ENCODE results near the gene TRABD2A. TPM values are rescaled to one million over a fixed set of nuclear protein-coding genes. Genes with fewer than 3 reads are reported as not detected.
"Not testable (repeated sequence)": the region's sequence is repeated elsewhere in the genome, so short reads cannot be mapped to it uniquely, and the experiment has no call there.

The TRABD2A gene
- total and polyA plus RNA-seq, 2 donors (not counting 1 experiment from before 2014, with no cell fraction given) = 4.4 to 14.4 TPM

GRCh38 chr2:84876369-84876768, 4.5 kb downstream of the TRABD2A start:
- H3K4me1 ChIP-seq (ENCODE audit: control insufficient read depth, extremely low read depth, insufficient read depth, low read length) = no peaks in the 10 kb centered on the region
- H3K79me2 ChIP-seq (ENCODE audit: control insufficient read depth, insufficient read depth, low read length) = no peaks in the 10 kb centered on the region
- H3K9ac ChIP-seq (ENCODE audit: insufficient read depth, low read length) = no peak overlapping the region
- no peak overlapping the region for H3K27ac ChIP-seq (ENCODE audit: insufficient read depth, low read length)
- TF ChIP-seq CTCF (conservative IDR thresholded peaks at IDR 0.05 in 1 of 2, IDR thresholded peaks at IDR 0.05 in 1 of 2; ENCODE audit: low read depth in 1 of 2, low read length in 2 of 2) (no peak), EZH2 (IDR thresholded peaks at IDR 0.05; ENCODE audit: low read length, missing control alignments) (no peak)
- H2AFZ ChIP-seq (ENCODE audit: low read length) = no peak overlapping the region
- no peaks in the 10 kb centered on the region for H3K36me3 ChIP-seq (ENCODE audit: control insufficient read depth, insufficient read depth, low read length)
- no peaks in the 10 kb centered on the region for H3K9me3 ChIP-seq (ENCODE audit: control insufficient read depth, insufficient read depth, low read depth, low read length)
- H4K20me1 ChIP-seq (ENCODE audit: control insufficient read depth, extremely low read depth, insufficient read depth, low read length) = no peaks in the 10 kb centered on the region
- no peak overlapping the region for H3K4me3 ChIP-seq (replicated peaks in 1 of 4; ENCODE audit: control extremely low read depth in 1 of 4, insufficient read depth in 1 of 4, low read depth in 3 of 4, low read length in 4 of 4)
- H3K27me3 ChIP-seq (ENCODE audit: control insufficient read depth, insufficient read depth, low read length) = peaks cover 5% of the 10 kb centered on the region
- DNase-seq (ENCODE audit: low read depth in 2 of 2) = no peak
- H3K4me2 ChIP-seq (ENCODE audit: extremely low read depth, insufficient read depth, low read length) = no peak overlapping the region

GRCh38 chr2:84875619-84876018, 5.3 kb downstream of the TRABD2A start:
- H2AFZ ChIP-seq (ENCODE audit: low read length); H3K4me1 ChIP-seq (ENCODE audit: control insufficient read depth, extremely low read depth, insufficient read depth, low read length); H3K4me2 ChIP-seq (ENCODE audit: extremely low read depth, insufficient read depth, low read length); H3K4me3 ChIP-seq (replicated peaks in 1 of 4; ENCODE audit: control extremely low read depth in 1 of 4, insufficient read depth in 1 of 4, low read depth in 3 of 4, low read length in 4 of 4); H4K20me1 ChIP-seq (ENCODE audit: control insufficient read depth, extremely low read depth, insufficient read depth, low read length); H3K79me2 ChIP-seq (ENCODE audit: control insufficient read depth, insufficient read depth, low read length); H3K27me3 ChIP-seq (ENCODE audit: control insufficient read depth, insufficient read depth, low read length); H3K27ac ChIP-seq (ENCODE audit: insufficient read depth, low read length); H3K9ac ChIP-seq (ENCODE audit: insufficient read depth, low read length); DNase-seq (ENCODE audit: low read depth in 2 of 2); H3K36me3 ChIP-seq (ENCODE audit: control insufficient read depth, insufficient read depth, low read length); H3K9me3 ChIP-seq (ENCODE audit: control insufficient read depth, insufficient read depth, low read depth, low read length): not testable (repeated sequence)

- no peak overlapping the region for H3K9ac ChIP-seq (ENCODE audit: insufficient read depth, low read length)
- no peaks in the 10 kb centered on the region for H3K4me1 ChIP-seq (ENCODE audit: control insufficient read depth, extremely low read depth, insufficient read depth, low read length)
- H3K27me3 ChIP-seq (ENCODE audit: control insufficient read depth, insufficient read depth, low read length) = peaks cover 5% of the 10 kb centered on the region
- no peak for TF ChIP-seq CTCF (conservative IDR thresholded peaks at IDR 0.05 in 1 of 2, IDR thresholded peaks at IDR 0.05 in 1 of 2; ENCODE audit: low read depth in 1 of 2, low read length in 2 of 2)
- TF ChIP-seq EZH2 (IDR thresholded peaks at IDR 0.05; ENCODE audit: low read length, missing control alignments) = no peak
- no peaks in the 10 kb centered on the region for H3K9me3 ChIP-seq (ENCODE audit: control insufficient read depth, insufficient read depth, low read depth, low read length)
- no peak overlapping the region for H3K27ac ChIP-seq (ENCODE audit: insufficient read depth, low read length)
- H2AFZ ChIP-seq (ENCODE audit: low read length) = no peak overlapping the region
- no peak overlapping the region for H3K4me3 ChIP-seq (replicated peaks in 1 of 4; ENCODE audit: control extremely low read depth in 1 of 4, insufficient read depth in 1 of 4, low read depth in 3 of 4, low read length in 4 of 4)
- no peak overlapping the region for H3K4me2 ChIP-seq (ENCODE audit: extremely low read depth, insufficient read depth, low read length)
- DNase-seq (ENCODE audit: low read depth in 2 of 2) = no peak
- H3K79me2 ChIP-seq (ENCODE audit: control insufficient read depth, insufficient read depth, low read length) = no peaks in the 10 kb centered on the region
- no peaks in the 10 kb centered on the region for H3K36me3 ChIP-seq (ENCODE audit: control insufficient read depth, insufficient read depth, low read length)
- H4K20me1 ChIP-seq (ENCODE audit: control insufficient read depth, extremely low read depth, insufficient read depth, low read length) = no peaks in the 10 kb centered on the region
Measured at GRCh38 chr2:84875213-84875560, 5.7 kb downstream of the TRABD2A start.
